Stimulated activated naive CD8-positive, alpha-beta T cell treated with anti-CD3 and anti-CD28 coated beads, Interleukin-15, amount 100 ng/mL, for 72 hours (primary cell): Measurements from ENCODE around the gene CDC42SE2.
A peak's percentile ranks its signal among the peaks of the same experiment; 100 is the strongest.
"Not testable (repeated sequence)": the region's sequence is repeated elsewhere in the genome, so short reads cannot be mapped to it uniquely, and the experiment has no call there.

Experiments
- ATAC-seq: fragments of 150-1000 bp; cut with Tn5 transposase; 2 replicates; pipeline ENCODE4 v1.10.0; 2021; ENCODE audit warnings: mild to moderate bottlenecking, moderate library complexity
- DNase-seq, 2 donors: peaks; one replicate each; pipeline ENCODE4 v3.0.0; 2021 to 2022
- H3K27ac Mint-ChIP-seq, 2 donors: one replicate each; pipeline ENCODE4 v1.8.0; 2022; ENCODE audit warnings: mild to moderate bottlenecking in 2 of 2, mixed read lengths in 2 of 2, moderate library complexity in 2 of 2
- H3K27me3 Mint-ChIP-seq: one replicate; pipeline ENCODE4 v1.8.0; 2022; ENCODE audit warnings: mixed read lengths
- H3K4me1 Mint-ChIP-seq: one replicate; pipeline ENCODE4 v1.8.0; 2022; ENCODE audit warnings: mild to moderate bottlenecking, mixed read lengths
- H3K4me3 Mint-ChIP-seq, 2 donors: one replicate each; pipeline ENCODE4 v1.8.0; 2022; ENCODE audit warnings: mild to moderate bottlenecking in 2 of 2, mixed read lengths in 2 of 2, moderate library complexity in 1 of 2
- H3K9me3 Mint-ChIP-seq, 2 donors: one replicate each; pipeline ENCODE4 v1.8.0; 2022; ENCODE audit warnings: mixed read lengths in 2 of 2

CDC42SE2 gene

GRCh38 chr5:131312235-131312772 lies 48.5 kb downstream of the CDC42SE2 start:
- H3K27ac Mint-ChIP-seq = peak overlapping the region; percentile 63 to 81
- peak overlapping the region; percentile 88 to 89 for H3K4me3 Mint-ChIP-seq
- H3K4me1 Mint-ChIP-seq = peaks cover 83% of the 10 kb centered on the region
- not testable (repeated sequence) for ATAC-seq, H3K27me3 Mint-ChIP-seq, H3K9me3 Mint-ChIP-seq
- peak; percentile 23 to 44 for DNase-seq

DNA sequence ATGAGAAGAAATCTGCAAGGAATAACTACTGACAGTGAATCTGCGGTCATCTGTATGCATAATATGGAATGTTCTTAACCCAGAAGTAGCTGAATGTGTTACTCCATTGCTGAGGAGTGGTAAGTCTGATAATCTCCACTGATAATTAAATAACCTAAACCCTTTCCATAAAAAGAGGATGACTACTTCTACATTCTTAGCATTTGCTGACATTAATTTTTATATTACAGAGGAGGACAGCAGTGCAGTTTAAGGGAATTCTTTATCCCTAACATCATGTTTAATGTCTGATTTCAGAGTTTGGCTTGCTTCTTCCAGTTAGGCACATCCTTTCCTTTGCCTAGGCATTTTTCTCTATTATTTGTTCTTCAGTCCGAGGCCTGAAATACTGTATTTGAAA lies 52.2 kb downstream of the CDC42SE2 start:
- ATAC-seq = no peak
- no peak overlapping the region for H3K4me3 Mint-ChIP-seq
- no peaks in the 10 kb centered on the region for H3K27me3 Mint-ChIP-seq
- peaks cover 92% of the 10 kb centered on the region for H3K4me1 Mint-ChIP-seq
- no peak for DNase-seq
- H3K27ac Mint-ChIP-seq = no peak overlapping the region
- H3K9me3 Mint-ChIP-seq = peaks cover 0 to 6% of the 10 kb centered on the region in 2 donors

DNA sequence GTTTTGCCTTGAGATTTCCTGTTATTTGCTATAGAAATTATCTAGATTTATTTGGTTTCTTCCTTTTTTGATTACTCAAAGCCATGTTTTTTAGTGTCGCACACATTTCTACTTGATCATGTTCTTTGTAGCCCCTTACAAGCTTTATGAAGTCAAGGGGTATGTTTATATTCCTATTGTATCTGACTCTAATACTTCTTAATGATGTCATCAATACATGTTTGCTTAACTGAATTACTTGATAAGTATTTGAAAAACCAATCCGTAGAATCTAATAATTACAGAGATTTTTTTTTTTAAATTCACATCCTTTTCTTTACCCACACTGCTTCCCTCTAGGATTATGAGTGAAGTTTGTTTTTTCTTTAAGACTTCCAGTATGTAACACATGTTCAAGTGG lies 53.0 kb downstream of the CDC42SE2 start:
- H3K27ac Mint-ChIP-seq = peak overlapping the region in 1 of 2 donors; percentile 69
- no peaks in the 10 kb centered on the region for H3K27me3 Mint-ChIP-seq
- no peak overlapping the region for H3K4me3 Mint-ChIP-seq
- DNase-seq (no peak), ATAC-seq (no peak)
- H3K4me1 Mint-ChIP-seq = peaks cover 92% of the 10 kb centered on the region
- H3K9me3 Mint-ChIP-seq = peaks cover 0 to 6% of the 10 kb centered on the region in 2 donors

- no peak for ATAC-seq
- DNase-seq = no peak
- Mint-ChIP-seq H3K9me3 (peaks cover 0 to 6% of the 10 kb centered on the region in 2 donors), H3K27ac (no peak overlapping the region), H3K27me3 (no peaks in the 10 kb centered on the region), H3K4me1 (peaks cover 91% of the 10 kb centered on the region), H3K4me3 (no peak overlapping the region)
Observed at GRCh38 chr5:131318455-131318854, 54.6 kb downstream of the CDC42SE2 start.

GRCh38 chr5:131321066-131321465 lies 57.2 kb downstream of the CDC42SE2 start:
- Mint-ChIP-seq H3K9me3 (peaks cover 0 to 6% of the 10 kb centered on the region in 2 donors), H3K27me3 (no peaks in the 10 kb centered on the region), H3K27ac (peak overlapping the region in 1 of 2 donors; percentile 62), H3K4me1 (peaks cover 94% of the 10 kb centered on the region), H3K4me3 (peak overlapping the region; percentile 39 to 42)
- ATAC-seq (peak; percentile 81), DNase-seq (no peak)

DNA sequence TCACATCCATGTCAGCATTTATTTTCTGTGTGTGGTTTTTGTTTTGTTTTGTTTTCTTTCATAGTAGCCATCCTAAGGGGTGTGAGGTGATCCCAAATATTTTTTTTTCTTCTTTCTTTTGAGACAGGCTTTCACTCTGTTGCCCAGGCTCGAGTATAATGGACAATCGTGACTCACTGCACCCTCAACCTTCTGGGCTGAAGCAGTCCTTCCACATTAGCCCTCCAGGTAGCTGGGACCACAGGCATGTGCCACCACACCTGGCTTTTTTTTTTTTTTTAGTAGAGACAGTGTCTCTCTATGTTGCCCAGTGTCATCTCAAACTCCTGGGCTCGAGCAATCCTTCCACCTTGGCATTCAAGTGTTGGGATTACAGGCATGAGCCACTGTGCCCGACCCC lies 59.1 kb downstream of the CDC42SE2 start:
- Mint-ChIP-seq H3K27ac (peak overlapping the region in 1 of 2 donors; percentile 63), H3K27me3 (no peaks in the 10 kb centered on the region), H3K4me3 (peak overlapping the region; percentile 5 to 53), H3K9me3 (no peaks in the 10 kb centered on the region), H3K4me1 (peaks cover 94% of the 10 kb centered on the region)
- no peak for DNase-seq
- peak; percentile 15 for ATAC-seq

DNA sequence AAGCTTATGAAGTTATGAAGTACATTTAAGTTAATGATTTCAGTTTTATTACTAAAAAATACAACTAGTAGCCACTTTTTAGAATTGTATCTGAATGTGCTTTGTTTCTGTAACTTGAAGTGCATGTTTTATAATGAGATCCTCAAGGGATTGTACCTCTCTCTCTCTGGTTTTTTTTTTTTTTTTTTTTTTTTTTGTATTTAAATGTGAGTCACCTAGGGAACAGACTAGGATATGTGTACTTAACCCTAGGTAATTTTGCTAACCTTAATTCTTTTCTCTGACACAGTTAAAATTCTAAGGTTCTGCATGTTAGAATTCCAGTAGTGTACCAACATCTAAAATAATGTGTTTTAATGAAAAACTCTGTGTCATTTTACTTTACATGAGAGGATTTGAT lies 59.5 kb downstream of the CDC42SE2 start:
- no peaks in the 10 kb centered on the region for H3K27me3 Mint-ChIP-seq
- no peaks in the 10 kb centered on the region for H3K9me3 Mint-ChIP-seq
- ATAC-seq (no peak), DNase-seq (no peak)
- H3K27ac Mint-ChIP-seq = no peak overlapping the region
- H3K4me1 Mint-ChIP-seq = peaks cover 97% of the 10 kb centered on the region
- H3K4me3 Mint-ChIP-seq = peak overlapping the region in 1 of 2 donors; percentile 19

GRCh38 chr5:131324303-131324702 lies 60.5 kb downstream of the CDC42SE2 start:
- Mint-ChIP-seq H3K9me3 (no peaks in the 10 kb centered on the region), H3K4me3 (peak overlapping the region in 1 of 2 donors; percentile 13), H3K4me1 (peaks cover 99% of the 10 kb centered on the region), H3K27me3 (no peaks in the 10 kb centered on the region), H3K27ac (no peak overlapping the region)
- DNase-seq (no peak), ATAC-seq (no peak)

DNA sequence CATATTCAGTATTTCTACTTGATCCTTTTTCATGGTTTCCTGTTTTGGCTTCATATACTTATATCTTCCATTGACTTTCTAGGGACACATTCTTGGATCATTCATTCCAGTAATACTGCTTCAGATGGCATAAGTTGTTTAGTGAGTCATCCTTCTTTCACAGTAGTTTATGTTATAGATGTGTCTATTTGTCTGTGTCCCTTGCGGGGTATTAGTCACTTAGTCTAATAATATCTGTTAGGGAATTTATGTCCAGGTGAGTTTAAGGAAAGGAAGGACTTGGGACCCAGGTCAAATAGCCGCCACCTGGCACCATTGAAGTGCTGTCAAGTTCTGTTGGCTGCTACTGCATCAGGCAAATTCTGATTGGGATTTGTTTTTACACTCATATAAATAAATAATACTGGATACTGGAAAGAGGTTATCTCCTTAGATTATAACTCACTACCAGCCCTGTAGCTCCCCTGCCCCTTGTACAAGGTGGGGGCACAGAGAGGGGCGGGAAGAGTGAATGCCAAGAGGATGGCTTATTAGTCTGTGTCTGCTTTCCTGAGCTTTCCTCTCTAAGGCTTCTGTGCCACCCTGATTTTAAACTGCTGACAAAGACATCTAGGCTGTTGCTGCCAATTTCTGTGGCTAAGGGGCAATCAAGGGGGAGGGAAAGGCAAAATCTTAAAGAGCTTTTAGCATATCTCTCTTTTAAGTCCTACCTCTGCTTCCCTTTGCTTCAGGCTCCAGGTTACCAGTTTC lies 64.9 kb downstream of the CDC42SE2 start:
- DNase-seq (no peak), ATAC-seq (peak; percentile 82)
- Mint-ChIP-seq H3K9me3 (no peaks in the 10 kb centered on the region), H3K4me1 (peaks cover 76% of the 10 kb centered on the region), H3K27ac (peak overlapping the region; percentile 72 to 91), H3K27me3 (no peaks in the 10 kb centered on the region), H3K4me3 (peak overlapping the region; percentile 9 to 28)

- DNase-seq = no peak
- Mint-ChIP-seq H3K27ac (no peak overlapping the region), H3K27me3 (no peaks in the 10 kb centered on the region), H3K4me3 (no peak overlapping the region), H3K9me3 (no peaks in the 10 kb centered on the region), H3K4me1 (peaks cover 76% of the 10 kb centered on the region)
- ATAC-seq = no peak
Observed at GRCh38 chr5:131329286-131329560, 65.4 kb downstream of the CDC42SE2 start.

DNA sequence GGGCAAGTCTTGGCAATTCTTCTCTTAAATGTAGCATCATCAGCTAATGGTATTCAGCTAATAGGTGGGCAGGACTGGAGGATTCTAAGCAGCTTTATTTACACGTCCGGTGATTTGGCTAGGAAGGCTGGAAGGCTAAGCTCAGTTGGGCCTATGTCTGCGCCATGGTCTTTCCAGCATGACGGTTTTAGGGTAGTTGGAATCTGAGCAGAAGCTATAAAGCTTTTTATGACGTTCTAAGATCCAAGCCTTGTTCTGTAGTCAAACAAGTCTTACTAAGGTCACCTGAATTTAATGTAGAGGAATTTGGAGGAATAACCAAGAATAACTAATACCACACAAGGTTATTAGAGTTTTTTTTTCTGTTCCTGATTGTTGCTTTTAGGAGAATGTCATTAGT lies 66.2 kb downstream of the CDC42SE2 start:
- peaks cover 1 to 2% of the 10 kb centered on the region in 2 donors for H3K9me3 Mint-ChIP-seq
- ATAC-seq (no peak), DNase-seq (no peak)
- H3K4me3 Mint-ChIP-seq = no peak overlapping the region
- H3K4me1 Mint-ChIP-seq = peaks cover 76% of the 10 kb centered on the region
- no peak overlapping the region for H3K27ac Mint-ChIP-seq
- no peaks in the 10 kb centered on the region for H3K27me3 Mint-ChIP-seq

DNA sequence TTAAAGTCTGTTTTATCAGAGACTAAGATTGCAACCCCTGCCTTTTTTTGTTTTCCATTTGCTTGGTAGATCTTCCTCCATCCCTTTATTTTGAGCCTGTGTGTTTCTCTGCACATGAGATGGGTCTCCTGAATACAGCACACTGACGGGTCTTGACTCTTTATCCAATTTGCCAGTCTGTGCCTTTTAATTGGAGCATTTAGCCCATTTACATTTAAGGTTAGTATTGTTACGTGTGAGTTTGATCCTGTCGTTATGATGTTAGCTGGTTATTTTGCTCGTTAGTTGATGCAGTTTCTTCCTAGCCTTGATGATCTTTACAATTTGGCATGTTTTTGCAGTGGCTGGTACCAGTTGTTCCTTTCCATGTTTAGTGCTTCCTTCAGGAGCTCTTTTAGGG lies 71.9 kb downstream of the CDC42SE2 start:
- DNase-seq, H3K27ac Mint-ChIP-seq, ATAC-seq, H3K27me3 Mint-ChIP-seq: not testable (repeated sequence)
- H3K9me3 Mint-ChIP-seq = peaks cover 11 to 22% of the 10 kb centered on the region in 2 donors
- peaks cover 72% of the 10 kb centered on the region for H3K4me1 Mint-ChIP-seq
- peak overlapping the region in 1 of 2 donors; percentile 4 for H3K4me3 Mint-ChIP-seq

GRCh38 chr5:131336801-131337200 lies 72.9 kb downstream of the CDC42SE2 start:
- H3K27me3 Mint-ChIP-seq, DNase-seq, ATAC-seq: not testable (repeated sequence)
- peak overlapping the region in 1 of 2 donors; percentile 76 for H3K27ac Mint-ChIP-seq
- peak overlapping the region; percentile 53 to 76 for H3K4me3 Mint-ChIP-seq
- peaks cover 82% of the 10 kb centered on the region for H3K4me1 Mint-ChIP-seq
- peaks cover 16 to 22% of the 10 kb centered on the region in 2 donors for H3K9me3 Mint-ChIP-seq

DNA sequence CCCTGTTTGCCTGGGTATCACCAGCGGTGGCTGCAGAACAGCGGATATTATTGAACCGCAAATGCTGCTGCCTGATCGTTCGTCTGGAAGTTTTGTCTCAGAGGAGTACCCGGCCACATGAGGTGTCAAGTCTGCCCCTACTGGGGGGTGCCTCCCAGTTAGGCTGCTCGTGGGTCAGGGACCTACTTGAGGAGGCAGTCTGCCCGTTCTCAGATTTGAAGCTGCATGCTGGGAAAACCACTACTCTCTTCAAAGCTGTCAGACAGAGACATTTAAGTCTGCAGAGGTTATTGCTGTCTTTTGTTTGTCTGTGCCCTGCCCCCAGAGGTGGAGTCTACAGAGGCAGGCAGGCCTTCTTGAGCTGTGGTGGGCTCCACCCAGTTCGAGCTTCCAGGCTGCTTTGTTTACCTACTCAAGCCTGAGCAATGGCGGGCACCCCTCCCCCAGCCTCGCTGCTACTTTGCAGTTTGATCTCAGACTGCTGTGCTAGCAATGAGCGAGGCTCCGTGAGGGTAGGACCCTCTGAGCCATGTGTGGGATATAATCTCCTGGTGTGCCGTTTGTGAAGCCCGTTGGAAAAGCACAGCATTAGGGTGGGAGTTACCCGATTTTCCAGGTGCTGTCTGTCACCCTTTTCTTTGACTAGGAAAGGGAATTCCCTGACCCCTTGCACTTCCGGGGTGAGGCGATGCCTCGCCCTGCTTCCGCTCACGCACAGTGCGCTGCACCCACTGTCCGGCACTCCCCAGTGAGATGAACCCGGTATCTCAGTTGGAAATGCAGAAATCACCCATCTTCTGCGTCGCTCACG lies 73.6 kb downstream of the CDC42SE2 start:
- H3K4me1 Mint-ChIP-seq = peaks cover 88% of the 10 kb centered on the region
- not testable (repeated sequence) for H3K27me3 Mint-ChIP-seq, DNase-seq, ATAC-seq
- peaks cover 16 to 22% of the 10 kb centered on the region in 2 donors for H3K9me3 Mint-ChIP-seq
- peak overlapping the region in 1 of 2 donors; percentile 12 for H3K27ac Mint-ChIP-seq
- H3K4me3 Mint-ChIP-seq = peak overlapping the region; percentile 55 to 76

DNA sequence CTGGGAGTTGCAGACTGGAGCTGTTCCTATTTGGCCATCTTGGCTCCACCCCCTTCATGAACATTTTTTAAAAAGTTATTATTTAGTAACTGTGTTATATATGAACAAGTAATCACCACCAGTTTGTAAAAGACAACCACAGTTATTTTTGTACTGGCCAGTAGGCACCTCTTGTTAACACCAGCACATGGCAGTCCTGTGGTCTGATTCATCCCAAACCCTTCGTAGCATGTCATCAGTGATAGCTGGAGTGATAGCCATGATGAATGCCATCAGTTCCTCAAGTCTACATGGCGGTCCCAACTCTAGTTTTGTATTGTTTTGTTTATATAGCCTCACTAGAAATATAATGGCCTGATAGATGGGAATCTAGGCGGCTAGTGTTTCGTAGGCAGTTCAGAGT lies 74.2 kb downstream of the CDC42SE2 start:
- ATAC-seq = no peak
- H3K4me1 Mint-ChIP-seq = peaks cover 90% of the 10 kb centered on the region
- no peak for DNase-seq
- no peaks in the 10 kb centered on the region for H3K27me3 Mint-ChIP-seq
- H3K9me3 Mint-ChIP-seq = peaks cover 18 to 25% of the 10 kb centered on the region in 2 donors
- H3K27ac Mint-ChIP-seq = peak overlapping the region; percentile 12 to 25
- peak overlapping the region; percentile 53 to 55 for H3K4me3 Mint-ChIP-seq

DNA sequence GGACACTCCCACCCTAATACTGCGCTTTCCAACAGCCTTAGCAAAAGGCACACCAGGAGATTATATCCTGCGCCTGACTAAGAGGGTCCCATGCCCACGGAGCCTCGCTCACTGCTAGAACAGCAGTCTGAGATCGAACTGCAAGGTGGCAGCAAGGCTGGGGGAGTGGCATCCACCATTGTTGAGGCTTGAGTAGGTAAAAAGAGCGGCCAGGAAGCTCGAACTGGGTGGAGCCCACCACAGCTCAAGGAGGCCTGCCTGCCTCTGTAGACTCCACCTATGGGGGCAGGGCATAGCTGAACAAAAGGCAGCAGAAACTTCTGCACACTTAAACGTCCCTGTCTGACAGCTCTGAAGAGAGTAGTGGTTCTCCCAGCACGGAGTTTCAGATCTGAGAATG lies 80.4 kb downstream of the CDC42SE2 start:
- H3K9me3 Mint-ChIP-seq = peaks cover 41 to 49% of the 10 kb centered on the region in 2 donors
- not testable (repeated sequence) for DNase-seq, ATAC-seq, H3K27me3 Mint-ChIP-seq
- H3K4me1 Mint-ChIP-seq = peaks cover 85% of the 10 kb centered on the region
- H3K4me3 Mint-ChIP-seq = peak overlapping the region in 1 of 2 donors; percentile 10
- peak overlapping the region in 1 of 2 donors; percentile 93 for H3K27ac Mint-ChIP-seq
